K562 (cell line): Measurements from ENCODE around the gene GNA15. TPM values are rescaled to one million over a fixed set of nuclear protein-coding genes. Genes with fewer than 3 reads are reported as not detected.
A peak's percentile ranks its signal among the peaks of the same experiment; 100 is the strongest.

Experiments used
- ATF7 ChIP-seq: fragments of 450-650 bp; IDR thresholded peaks from 2 replicates; pipeline ENCODE4 v1.7.1; 2014; ENCODE audit warnings: mild to moderate bottlenecking, moderate library complexity
- ELF1 ChIP-seq: fragments of 200-800 bp; sonication (Bioruptor generic); IDR thresholded peaks from 2 replicates; pipeline ENCODE4 v1.6.1; 2016; ENCODE audit warnings: missing genetic modification characterization, missing compliant biosample characterization
- EZH2 ChIP-seq: IDR thresholded peaks from 2 replicates; pipeline ENCODE4 v1.6.1; 2012; ENCODE audit warnings: low read depth, mild to moderate bottlenecking, inconsistent platforms, low read length, borderline replicate concordance
- KLF16 ChIP-seq: IDR thresholded peaks from 2 replicates; pipeline ENCODE4 v1.6.1; 2016; ENCODE audit warnings: antibody characterized with exemption
- NCOA1 ChIP-seq: fragments of 450-650 bp; IDR thresholded peaks from 2 replicates; pipeline ENCODE4 v1.6.1; 2016; ENCODE audit warnings: low read depth
- RBM22 ChIP-seq: fragments of 200-400 bp; formaldehyde crosslinking; IDR thresholded peaks from 2 replicates; pipeline ENCODE4 v1.6.1; 2018; ENCODE audit warnings: low read length, low read depth; ENCODE audit not compliant: poor library complexity, severe bottlenecking
- SIN3A ChIP-seq, 2 experiments: fragments of 150-350 bp in 1 of 2; IDR thresholded peaks; 2 replicates each; pipeline ENCODE4 v1.6.1; 2011 to 2016; ENCODE audit warnings: borderline replicate concordance in 2 of 2, low read depth in 2 of 2, low read length in 2 of 2, mild to moderate bottlenecking in 2 of 2, moderate library complexity in 2 of 2; ENCODE audit not compliant: control insufficient read depth in 1 of 2
- SMARCA5 ChIP-seq: fragments of 450-650 bp; IDR thresholded peaks from 2 replicates; pipeline ENCODE4 v1.6.1; 2016
- TFAM ChIP-seq: fragments of 250-450 bp; sonication (Bioruptor Pico); conservative IDR thresholded peaks from 2 replicates; pipeline ENCODE4 v1.5.0; 2021; ENCODE audit warnings: mild to moderate bottlenecking, moderate library complexity
- ZNF316 ChIP-seq: fragments of 450-650 bp; IDR thresholded peaks from 2 replicates; pipeline ENCODE4 v1.6.1; 2016
- ZNF407 ChIP-seq: fragments of 450-650 bp; IDR thresholded peaks from 2 replicates; pipeline ENCODE4 v1.6.1; 2016; ENCODE audit warnings: low read depth
- ZNF695 ChIP-seq: fragments of 450-650 bp; formaldehyde crosslinking; IDR thresholded peaks from 2 replicates; pipeline ENCODE4 v1.4.0; 2020; ENCODE audit warnings: mild to moderate bottlenecking, moderate library complexity
- polyA plus RNA-seq, 8 experiments: library from polyadenylated mRNA; depleted of rRNA in 4 of 8; stranded (reverse) in 5 of 8; unstranded in 3 of 8; fragments of >200 nt; fragmentation: Nextera tagmentation in 2 of 8; fragmentation: Illumina TruSeq in 1 of 8; extraction: Ambion mirVana in 2 of 8; extraction: Trizol in 1 of 8; gene quantifications; 2 replicates each; pipeline versions ENCODE4 v1.2.1 to v1.2.3, GENCODE V29; 2011 to 2014; ENCODE audit warnings: inconsistent platforms in 1 of 8, missing spikeins in 1 of 8
- total RNA-seq, 7 experiments: library from RNA; depleted of rRNA in 6 of 7; stranded (reverse); fragments of >200 nt in 6 of 7; fragmentation: Illumina TruSeq in 2 of 7; extraction: Trizol in 2 of 7; gene quantifications; 2 replicates each; pipeline versions ENCODE4 v1.2.1 to v1.2.3, GENCODE V29; 2011 to 2021; ENCODE audit warnings: low replicate concordance in 1 of 7

The GNA15 gene
- total and polyA plus RNA-seq, 9 of the 15 experiments (the other 6 are each of a cell fraction or from before 2014, with no cell fraction given): 0.03 to 0.24 (median 0.11) TPM; not detected in 1

- TF ChIP-seq ATF7 (no peak), ZNF407 (no peak), ZNF316 (peak; percentile 64), TFAM (CRISPR knock-in tag) (no peak), NCOA1 (no peak), SIN3A (IDR thresholded peaks at IDR 0.05; ENCODE audit: borderline replicate concordance in 2 of 2, control insufficient read depth in 1 of 2, low read depth in 2 of 2, low read length in 2 of 2) (no peak), SMARCA5 (no peak), ELF1 (peak; percentile 16; the same call in 1 of the 2 replicates), EZH2 (no peak), RBM22 (no peak), KLF16 (no peak), ZNF695 (CRISPR knock-in tag) (no peak)
Measured at GRCh38 chr19:3142292-3142670, 6.4 kb downstream of the GNA15 start (continued).
